HG02973 (cell line): Measurements from ENCODE around the gene ANKMY1.

Source experiments
- ATAC-seq: cut with Tn5 transposase; IDR thresholded peaks from one replicate; pipeline ENCODE4 v1.9.1; 2021; ENCODE audit warnings: moderate library complexity; ENCODE audit not compliant: unreplicated experiment

The ANKMY1 gene

GRCh38 chr2:240438810-240439697 is 118.7 kb downstream of the ANKMY1 start:
- ATAC-seq, result no peak

- ATAC-seq, result no peak
Measured at GRCh38 chr2:240437861-240438809, 119.7 kb downstream of the ANKMY1 start.

GRCh38 chr2:240437551-240437860 is 120.3 kb downstream of the ANKMY1 start:
- no peak for ATAC-seq

- ATAC-seq, result no peak
Measured at GRCh38 chr2:240436683-240437550, 120.9 kb downstream of the ANKMY1 start.

GRCh38 chr2:240435948-240436682 is 121.7 kb downstream of the ANKMY1 start:
- ATAC-seq, result peak; percentile 16

- ATAC-seq, result peak; percentile 55
Measured at GRCh38 chr2:240435457-240435947, 122.3 kb downstream of the ANKMY1 start, which contains the start of gene GPC1. Gene GPC1 (plus strand): TSS chr2:240435663. CDS start chr2:240435919, 256 bp downstream.

- peak; percentile 48 for ATAC-seq
Measured at GRCh38 chr2:240434728-240435456, 122.9 kb downstream of the ANKMY1 start.

- no peak for ATAC-seq
Measured at GRCh38 chr2:240433973-240434727, 123.6 kb downstream of the ANKMY1 start.

GRCh38 chr2:240432820-240433801 is 124.7 kb downstream of the ANKMY1 start:
- ATAC-seq, result no peak

GRCh38 chr2:240432430-240432819 is 125.4 kb downstream of the ANKMY1 start:
- no peak for ATAC-seq

GRCh38 chr2:240431661-240432424 is 125.9 kb downstream of the ANKMY1 start:
- ATAC-seq, result no peak

- no peak for ATAC-seq
Measured at GRCh38 chr2:240431271-240431660, 126.5 kb downstream of the ANKMY1 start.

- no peak for ATAC-seq
Measured at GRCh38 chr2:240430595-240430994, 127.2 kb downstream of the ANKMY1 start.

GRCh38 chr2:240429872-240430491 is 127.8 kb downstream of the ANKMY1 start:
- no peak for ATAC-seq
